Ecto neural progenitor cell (in vitro differentiated cells): ENCODE data around the gene RASA4.
"Not testable (repeated sequence)": the region's sequence is repeated elsewhere in the genome, so short reads cannot be mapped to it uniquely, and the experiment has no call there.

Experiments used
- DNase-seq: peaks from one replicate; pipeline ENCODE4 v3.0.0-alpha.2; 2018; ENCODE audit warnings: low spot score

Gene RASA4

DNA sequence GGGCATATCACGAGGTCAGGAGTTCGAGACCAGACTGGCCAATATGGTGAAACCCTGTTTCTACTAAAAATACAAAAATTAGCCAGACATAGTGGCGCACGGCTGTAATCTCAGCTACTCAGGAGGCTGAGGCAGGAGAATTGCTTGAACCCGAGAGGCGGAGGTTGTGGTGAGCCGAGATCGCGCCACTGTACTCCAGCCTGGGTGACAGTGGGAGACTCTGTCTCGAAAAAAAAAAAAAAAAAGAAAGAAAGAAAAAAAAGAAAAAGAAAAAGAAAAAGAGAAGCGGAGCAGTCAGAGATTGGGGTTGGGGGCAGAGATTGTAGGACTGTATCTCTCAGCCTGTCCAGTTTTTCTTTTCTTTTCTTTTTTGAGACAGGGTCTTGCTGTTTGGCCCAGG lies 73.8 kb downstream of the RASA4 start:
- DNase-seq: not testable (repeated sequence)

DNA sequence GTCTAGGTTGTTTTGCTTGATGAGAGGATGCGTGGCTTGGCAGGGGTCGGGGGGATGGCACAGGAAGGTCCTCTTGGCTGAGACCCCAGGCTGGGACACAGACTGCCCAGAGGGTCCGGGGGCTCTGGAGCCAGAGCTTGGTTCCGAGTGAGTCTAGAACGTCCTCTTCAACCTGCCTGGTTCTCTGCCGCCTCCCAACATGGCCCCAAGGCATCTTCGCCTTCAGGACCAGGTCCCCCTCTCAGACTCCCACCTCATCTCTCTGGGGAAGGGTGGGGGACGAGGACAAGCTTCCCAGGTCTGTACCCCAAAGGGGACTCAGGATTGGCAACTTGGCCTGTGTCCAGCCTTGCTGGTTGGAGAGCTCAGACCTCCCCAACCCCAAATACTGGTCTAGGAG lies 74.5 kb downstream of the RASA4 start:
- DNase-seq: not testable (repeated sequence)

DNA sequence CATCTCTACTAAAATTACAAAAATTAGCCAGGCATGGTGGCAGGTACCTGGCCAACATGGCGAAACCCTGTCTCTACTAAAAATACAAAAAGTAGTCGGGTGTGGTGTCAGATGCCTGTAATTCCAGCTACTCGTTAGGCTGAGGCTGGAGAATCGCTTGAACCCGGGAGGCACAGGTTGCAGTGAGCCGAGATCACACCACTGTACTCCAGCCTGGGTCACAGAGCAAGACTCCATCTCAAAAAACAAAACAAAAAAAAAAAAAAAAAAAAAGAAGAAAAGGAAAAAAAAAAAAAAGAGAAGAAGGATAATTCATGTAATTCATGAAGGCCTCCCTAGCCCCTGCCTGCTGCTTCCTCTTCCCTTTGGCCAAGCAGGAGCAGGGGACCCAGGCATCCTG lies 76.0 kb downstream of the RASA4 start:
- DNase-seq: not testable (repeated sequence)

DNA sequence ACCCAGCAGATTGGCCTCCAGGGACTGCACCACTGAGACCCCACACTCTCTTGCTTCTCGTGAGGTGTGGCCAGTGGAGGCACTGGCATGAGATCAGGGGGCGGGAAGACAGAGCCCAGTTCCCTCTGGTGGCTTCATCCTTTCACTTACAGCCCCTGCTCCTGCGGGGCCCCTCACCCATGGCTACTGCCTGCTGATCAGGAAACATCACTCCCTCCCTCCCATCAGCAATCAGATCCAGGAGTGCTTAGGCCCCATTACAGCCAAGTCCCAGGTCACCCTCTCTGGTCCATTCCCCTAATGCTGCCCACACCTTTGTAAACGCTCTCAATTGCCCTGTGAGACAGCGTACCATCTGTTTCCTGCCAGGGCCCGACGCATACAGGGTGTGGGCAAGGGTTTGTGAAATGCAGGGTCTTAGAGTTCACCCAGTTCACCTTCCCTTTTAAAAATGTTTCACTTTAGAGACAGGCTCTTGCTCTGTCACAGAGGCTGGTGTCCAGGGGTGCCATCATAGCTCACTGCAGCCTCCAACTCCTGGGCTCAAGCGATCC lies 81.4 kb downstream of the RASA4 start:
- DNase-seq: not testable (repeated sequence)

DNA sequence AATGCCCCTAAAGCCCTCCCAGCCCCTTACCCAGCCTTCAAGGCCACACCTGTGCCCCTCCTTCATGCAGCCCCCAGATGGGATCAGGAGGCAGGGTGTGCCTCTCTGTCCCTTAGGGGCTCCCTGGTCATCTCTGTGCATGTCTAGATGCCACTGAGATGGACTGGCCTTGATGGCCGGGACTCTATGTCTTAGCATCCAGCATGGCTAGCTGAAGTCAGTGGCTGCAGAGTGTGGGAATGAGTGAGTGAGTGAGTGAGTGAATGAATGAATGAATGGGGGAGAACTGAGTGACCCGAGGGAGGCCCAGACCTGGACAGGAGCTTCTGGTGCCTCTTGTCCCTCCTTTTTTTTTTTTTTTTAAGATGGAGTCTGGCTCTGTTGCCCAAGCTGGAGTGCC lies 84.4 kb downstream of the RASA4 start:
- not testable (repeated sequence) for DNase-seq

DNA sequence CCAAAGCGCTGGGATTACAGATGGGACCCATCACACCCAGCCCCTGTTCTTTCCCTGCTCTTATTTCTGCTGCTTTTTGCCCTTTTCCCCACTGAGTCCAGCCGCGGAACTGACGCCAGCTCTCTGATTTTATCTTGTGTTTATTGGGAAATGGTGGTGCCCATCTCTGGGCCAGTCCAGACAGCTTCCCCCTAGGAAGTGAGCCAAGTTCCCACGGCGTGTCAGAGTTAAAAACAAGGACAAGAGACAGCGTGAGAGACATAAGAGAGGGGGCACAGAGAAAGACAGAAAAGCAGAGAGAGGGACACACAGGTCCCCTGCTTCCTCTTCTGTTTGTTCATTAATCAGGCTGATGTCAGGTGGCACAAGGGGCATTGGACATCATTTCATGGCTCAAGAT lies 85.0 kb downstream of the RASA4 start:
- DNase-seq: not testable (repeated sequence)

DNA sequence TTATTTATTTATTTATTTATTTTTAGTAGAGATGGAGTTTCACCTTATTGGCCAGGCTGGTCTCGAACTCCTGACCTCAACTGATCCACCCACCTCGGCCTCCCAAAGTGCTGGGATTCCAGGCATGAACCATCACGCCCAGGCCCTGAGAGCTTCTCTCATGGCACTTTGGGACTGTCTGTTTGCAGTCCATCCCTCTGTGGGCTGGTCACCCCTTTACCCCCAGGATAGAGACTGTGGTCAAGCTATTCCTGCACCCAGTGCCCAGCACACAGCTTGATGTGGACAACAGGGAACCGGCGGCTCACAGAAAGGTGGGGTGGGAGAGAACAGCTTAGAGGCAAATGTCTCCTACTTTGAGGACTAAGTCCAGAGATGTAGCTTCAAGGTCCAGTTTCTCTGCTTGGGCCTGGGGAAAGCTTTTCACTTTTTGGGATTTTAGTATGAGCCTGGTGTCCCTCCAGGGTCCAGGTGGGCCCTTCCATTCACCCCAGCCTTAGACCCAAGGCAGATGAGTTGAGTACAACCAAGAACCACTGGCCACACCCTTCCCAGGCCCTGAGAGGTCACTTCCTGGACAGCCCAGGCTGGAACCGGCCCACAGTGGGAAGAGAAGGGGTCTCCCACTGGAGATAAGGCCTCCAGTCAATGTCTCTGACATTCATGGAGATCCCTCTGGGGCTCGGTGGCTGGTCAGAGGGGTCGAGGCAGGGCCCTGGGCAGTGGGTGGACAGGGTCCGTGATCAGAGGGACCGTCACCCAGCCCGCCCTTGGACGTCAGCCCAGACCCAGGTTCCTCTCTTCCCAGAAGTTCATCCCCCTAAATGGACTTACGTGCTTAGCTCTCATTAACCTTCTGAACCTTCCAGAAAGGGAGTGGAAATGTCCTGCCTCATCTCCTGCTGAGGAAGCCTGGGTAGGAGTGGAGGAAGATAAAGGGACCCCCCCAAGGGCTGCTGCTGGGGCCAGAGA lies 88.4 kb downstream of the RASA4 start:
- DNase-seq: not testable (repeated sequence)

DNA sequence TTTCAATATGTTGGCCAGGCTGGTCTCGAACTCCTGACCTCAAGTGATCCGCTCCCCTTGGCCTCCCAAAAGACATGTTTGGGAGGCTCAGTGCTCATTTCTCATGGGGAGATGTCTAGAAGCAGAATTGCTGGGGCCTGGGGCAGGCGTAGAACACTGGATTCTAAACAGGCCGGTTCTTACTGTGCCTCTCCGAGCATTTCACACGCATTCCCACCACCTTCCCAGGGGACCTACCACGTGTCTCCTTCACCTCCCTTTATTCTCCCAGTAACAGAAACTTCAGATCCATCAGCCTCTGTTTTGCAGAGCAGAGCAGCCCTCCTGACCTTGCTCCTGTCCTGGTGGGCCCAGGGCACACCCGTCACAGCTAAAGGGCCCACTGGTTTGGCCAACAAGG lies 89.4 kb downstream of the RASA4 start:
- not testable (repeated sequence) for DNase-seq

DNA sequence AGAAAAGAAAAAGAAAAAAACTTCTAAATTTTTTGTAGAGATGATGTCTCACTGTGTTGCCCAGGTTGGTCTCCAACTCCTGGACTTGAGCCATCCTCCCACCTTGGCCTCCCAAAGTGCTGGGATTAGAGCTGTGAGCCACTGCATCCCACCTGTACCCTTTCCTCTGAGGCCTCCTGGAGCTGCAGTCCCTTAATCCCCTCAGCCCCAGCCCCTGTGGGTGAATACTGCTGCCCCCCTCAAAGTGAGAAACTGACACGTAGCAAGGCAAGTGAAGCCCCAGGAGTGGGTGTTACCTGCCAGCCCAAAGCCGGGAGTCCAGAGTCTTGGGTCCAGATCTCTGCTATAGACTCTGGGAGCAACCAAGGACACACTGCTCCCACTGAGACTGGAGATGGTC lies 91.8 kb downstream of the RASA4 start:
- not testable (repeated sequence) for DNase-seq
